HepG2 (cell line): Measurements from ENCODE around the gene APOC4. TPM values are rescaled to one million over a fixed set of nuclear protein-coding genes. Genes with fewer than 3 reads are reported as not detected.

ENCODE experiments used
- ATAC-seq: fragments of 200-7000 bp; cut with Tn5 transposase; 3 replicates; pipeline ENCODE4 v1.9.1; 2020; ENCODE audit warnings: mild to moderate bottlenecking, moderate library complexity
- BruUV-seq: library from RNA; stranded (reverse); fragments of 400-500 nt; replicated peaks from 2 replicates; lab custom pipeline; 2021; lab: Mats Ljungman, UMichigan
- CTCF ChIA-PET: fragments of 300-600 bp; formaldehyde crosslinking; extraction: SDS; loops from one replicate; lab custom pipeline; 2021; ENCODE audit warnings: low total read pairs, inconsistent platforms, low intra/inter-chr PET ratio; lab: Yijun Ruan, JAX
- POLR2A ChIA-PET: fragments of 350-600 bp; sonication (Branson Sonifier 250); formaldehyde crosslinking; loops from one replicate; lab custom pipeline; 2020; ENCODE audit warnings: antibody characterized with exemption, inconsistent platforms; lab: Yijun Ruan, JAX
- DNase-seq: peaks from one replicate; pipeline ENCODE4 v3.0.0-alpha.2; 2015; ENCODE audit warnings: low spot score
- FAIRE-seq: peaks from 3 replicates; lab custom pipeline; 2011; peaks lifted over from hg19 to GRCh38; lab: Jason Lieb, UNC
- H2AFZ ChIP-seq: one replicate; pipeline ENCODE4 v1.6.1; 2011; ENCODE audit warnings: low read length, inconsistent platforms
- H3K27ac ChIP-seq: fragments of 300-600 bp; 3 replicates; pipeline ENCODE4 v1.8.0; 2011; ENCODE audit warnings: mixed run types, mild to moderate bottlenecking, mixed read lengths, low read length, inconsistent platforms; ENCODE audit not compliant: insufficient read depth; ENCODE audit errors: extremely low read length
- H3K27me3 ChIP-seq, 2 experiments: fragments of 200-600 bp in 1 of 2; 2 replicates in 1 of 2; 3 replicates in 1 of 2; pipeline versions ENCODE4 v1.6.0 to v1.8.0; 2011; ENCODE audit warnings: low read length in 2 of 2, mild to moderate bottlenecking in 2 of 2, moderate library complexity in 2 of 2, inconsistent platforms in 1 of 2; ENCODE audit not compliant: insufficient read depth in 2 of 2, control insufficient read depth in 1 of 2
- H3K36me3 ChIP-seq, 2 experiments: fragments of 200-600 bp in 1 of 2; replicated peaks in 1 of 2; 2 replicates in 1 of 2; 3 replicates in 1 of 2; pipeline versions ENCODE4 v1.5.1 to v1.8.0; 2011; ENCODE audit warnings: low read length in 2 of 2, inconsistent platforms in 1 of 2; ENCODE audit not compliant: insufficient read depth in 2 of 2, control insufficient read depth in 1 of 2
- H3K4me1 ChIP-seq: 2 replicates; pipeline ENCODE4 v1.5.1; 2012; ENCODE audit warnings: low read length, inconsistent platforms; ENCODE audit not compliant: insufficient read depth
- H3K4me2 ChIP-seq: 2 replicates; pipeline ENCODE4 v1.6.0; 2011; ENCODE audit warnings: low read depth, low read length, inconsistent platforms
- H3K4me3 ChIP-seq, 3 experiments: fragments of 200-600 bp in 1 of 3; sonication (generic), shearing (Covaris generic) in 1 of 3; replicated peaks in 1 of 3; 2 replicates each; pipeline ENCODE4 v1.5.1; 2011 to 2016; ENCODE audit warnings: low read length in 3 of 3, inconsistent platforms in 2 of 3, low read depth in 2 of 3, mild to moderate bottlenecking in 2 of 3, control low read depth in 1 of 3, mixed read lengths in 1 of 3; ENCODE audit not compliant: insufficient read depth in 1 of 3
- H3K79me2 ChIP-seq: one replicate; pipeline ENCODE4 v1.6.1; 2011; ENCODE audit warnings: low read length, inconsistent platforms; ENCODE audit not compliant: insufficient read depth
- H3K9ac ChIP-seq: 2 replicates; pipeline ENCODE4 v1.6.0; 2011; ENCODE audit warnings: mild to moderate bottlenecking, low read depth, low read length, inconsistent platforms; ENCODE audit not compliant: insufficient read depth
- H3K9me3 ChIP-seq: 2 replicates; pipeline ENCODE4 v1.5.1; 2012; ENCODE audit warnings: mild to moderate bottlenecking, low read length
- H4K20me1 ChIP-seq: 2 replicates; pipeline ENCODE4 v1.6.0; 2011; ENCODE audit warnings: inconsistent platforms, mild to moderate bottlenecking, low read length, moderate library complexity; ENCODE audit not compliant: insufficient read depth
- HDAC2 ChIP-seq: sonication (generic); formaldehyde crosslinking; IDR thresholded peaks from 2 replicates; pipeline ENCODE4 v1.4.0; 2020; ENCODE audit warnings: missing genetic modification reagents
- KDM1A ChIP-seq: IDR thresholded peaks from 2 replicates; pipeline ENCODE4 v1.6.1; 2016; ENCODE audit warnings: missing compliant biosample characterization
- SAP130 ChIP-seq: IDR thresholded peaks from 2 replicates; pipeline ENCODE4 v1.6.1; 2016; ENCODE audit warnings: low read depth
- ZBTB33 ChIP-seq: sonication (generic); formaldehyde crosslinking; IDR thresholded peaks from 2 replicates; pipeline ENCODE4 v1.4.0; 2020; ENCODE audit warnings: missing genetic modification reagents
- ZBTB38 ChIP-seq: sonication (generic); formaldehyde crosslinking; IDR thresholded peaks from 2 replicates; pipeline ENCODE4 v1.5.1; 2020; ENCODE audit warnings: mild to moderate bottlenecking, missing genetic modification reagents
- ZNF160 ChIP-seq: sonication (generic); formaldehyde crosslinking; IDR thresholded peaks from 2 replicates; pipeline ENCODE4 v1.8.0; 2022; ENCODE audit warnings: mild to moderate bottlenecking, inconsistent platforms, missing genetic modification reagents
- ZNF451 ChIP-seq: sonication (generic); formaldehyde crosslinking; IDR thresholded peaks from 2 replicates; pipeline ENCODE4 v1.5.0; 2020; ENCODE audit warnings: mild to moderate bottlenecking, missing genetic modification reagents
- ZNF607 ChIP-seq: sonication (generic); formaldehyde crosslinking; IDR thresholded peaks from 2 replicates; pipeline ENCODE4 v1.5.1; 2020; ENCODE audit warnings: missing genetic modification reagents, mild to moderate bottlenecking, borderline replicate concordance
- WGBS: methylation state at CpG from one replicate; pipeline ENCODE4 v1.1.6; 2017; ENCODE audit warnings: low lambda C conversion rate; 5-methylcytosine and 5-hydroxymethylcytosine counted together
- in situ Hi-C: cut with HindIII; loops from 2 replicates; pipeline ENCODE4 v1.10.0; 2017; ENCODE audit warnings: low pct_unique_long_range_greater_than_20kb; ENCODE audit not compliant: extremely low pct_ligation_motif_present
- intact Hi-C: fragments of 100-400 bp; cut with micrococcal nuclease; formaldehyde crosslinking; loops from one replicate; pipeline ENCODE4 v1.10.0; 2022; ENCODE audit not compliant: unreplicated experiment
- polyA plus RNA-seq, 8 experiments: library from polyadenylated mRNA; depleted of rRNA in 3 of 8; stranded (reverse) in 7 of 8; unstranded in 1 of 8; fragments of >200 nt; fragmentation: Illumina TruSeq in 4 of 8; extraction: Trizol in 4 of 8; gene quantifications; 2 replicates each; pipeline versions ENCODE4 v1.2.1 to v1.2.3, GENCODE V29; 2011 to 2016; ENCODE audit warnings: low read depth in 4 of 8, missing spikeins in 1 of 8, mixed read lengths in 1 of 8; ENCODE audit not compliant: insufficient read depth in 1 of 8
- total RNA-seq, 5 experiments: library from RNA; depleted of rRNA; stranded (reverse); fragments of >200 nt; fragmentation: Illumina TruSeq; extraction: Trizol; gene quantifications; 2 replicates each; pipeline ENCODE4 v1.2.3, GENCODE V29; 2016; ENCODE audit warnings: low read depth in 1 of 5
- TF ChIP-seq, protein P1 (sequence below): sonication (generic); formaldehyde crosslinking; IDR thresholded peaks from one replicate; pipeline ENCODE4 v1.5.1; 2020; ENCODE audit warnings: mild to moderate bottlenecking, missing genetic modification reagents; ENCODE audit errors: not compliant biosample characterization
- TF ChIP-seq, protein P2 (sequence below): sonication (generic); formaldehyde crosslinking; IDR thresholded peaks from 2 replicates; pipeline ENCODE4 v1.8.1; 2023; ENCODE audit warnings: mild to moderate bottlenecking, missing genetic modification reagents, borderline replicate concordance

The APOC4 gene
- total and polyA plus RNA-seq, 2 of the 13 experiments (the other 11 are each of a cell fraction or from before 2014, with no cell fraction given) = 0.46 TPM; not detected in 1

GRCh38 chr19:44894946-44895345 is 47.1 kb upstream of the APOC4 start:
- in situ Hi-C loops = no loop called here
- peaks cover 39% of the 10 kb centered on the region for H3K79me2 ChIP-seq
- WGBS = 83% methylated on average over 9 of the region's 9 CpGs
- no peak for FAIRE-seq
- H3K9ac ChIP-seq = 0 out of 2 replicates have a peak overlapping the region, but pooled peaks have one; percentile 8
- no peak overlapping the region for H3K27ac ChIP-seq
- H3K4me3 ChIP-seq = no peak overlapping the region
- no peaks in the 10 kb centered on the region for H3K9me3 ChIP-seq
- peaks cover 44 to 62% of the 10 kb centered on the region in 2 experiments for H3K36me3 ChIP-seq
- H3K4me1 ChIP-seq = peaks cover 21% of the 10 kb centered on the region
- ATAC-seq = no peak
- intact Hi-C loops = no loop called here
- no peaks in the 10 kb centered on the region; a peak in 1 of 5 replicates for H3K27me3 ChIP-seq
- H2AFZ ChIP-seq = no peak overlapping the region
- no TSS peak for BruUV-seq
- TF ChIP-seq KDM1A (CRISPR knock-in tag) = no peak
- TF ChIP-seq ZNF160 (CRISPR knock-in tag) = no peak
- no peak for TF ChIP-seq HDAC2 (CRISPR knock-in tag)
- TF ChIP-seq, protein P1, sequence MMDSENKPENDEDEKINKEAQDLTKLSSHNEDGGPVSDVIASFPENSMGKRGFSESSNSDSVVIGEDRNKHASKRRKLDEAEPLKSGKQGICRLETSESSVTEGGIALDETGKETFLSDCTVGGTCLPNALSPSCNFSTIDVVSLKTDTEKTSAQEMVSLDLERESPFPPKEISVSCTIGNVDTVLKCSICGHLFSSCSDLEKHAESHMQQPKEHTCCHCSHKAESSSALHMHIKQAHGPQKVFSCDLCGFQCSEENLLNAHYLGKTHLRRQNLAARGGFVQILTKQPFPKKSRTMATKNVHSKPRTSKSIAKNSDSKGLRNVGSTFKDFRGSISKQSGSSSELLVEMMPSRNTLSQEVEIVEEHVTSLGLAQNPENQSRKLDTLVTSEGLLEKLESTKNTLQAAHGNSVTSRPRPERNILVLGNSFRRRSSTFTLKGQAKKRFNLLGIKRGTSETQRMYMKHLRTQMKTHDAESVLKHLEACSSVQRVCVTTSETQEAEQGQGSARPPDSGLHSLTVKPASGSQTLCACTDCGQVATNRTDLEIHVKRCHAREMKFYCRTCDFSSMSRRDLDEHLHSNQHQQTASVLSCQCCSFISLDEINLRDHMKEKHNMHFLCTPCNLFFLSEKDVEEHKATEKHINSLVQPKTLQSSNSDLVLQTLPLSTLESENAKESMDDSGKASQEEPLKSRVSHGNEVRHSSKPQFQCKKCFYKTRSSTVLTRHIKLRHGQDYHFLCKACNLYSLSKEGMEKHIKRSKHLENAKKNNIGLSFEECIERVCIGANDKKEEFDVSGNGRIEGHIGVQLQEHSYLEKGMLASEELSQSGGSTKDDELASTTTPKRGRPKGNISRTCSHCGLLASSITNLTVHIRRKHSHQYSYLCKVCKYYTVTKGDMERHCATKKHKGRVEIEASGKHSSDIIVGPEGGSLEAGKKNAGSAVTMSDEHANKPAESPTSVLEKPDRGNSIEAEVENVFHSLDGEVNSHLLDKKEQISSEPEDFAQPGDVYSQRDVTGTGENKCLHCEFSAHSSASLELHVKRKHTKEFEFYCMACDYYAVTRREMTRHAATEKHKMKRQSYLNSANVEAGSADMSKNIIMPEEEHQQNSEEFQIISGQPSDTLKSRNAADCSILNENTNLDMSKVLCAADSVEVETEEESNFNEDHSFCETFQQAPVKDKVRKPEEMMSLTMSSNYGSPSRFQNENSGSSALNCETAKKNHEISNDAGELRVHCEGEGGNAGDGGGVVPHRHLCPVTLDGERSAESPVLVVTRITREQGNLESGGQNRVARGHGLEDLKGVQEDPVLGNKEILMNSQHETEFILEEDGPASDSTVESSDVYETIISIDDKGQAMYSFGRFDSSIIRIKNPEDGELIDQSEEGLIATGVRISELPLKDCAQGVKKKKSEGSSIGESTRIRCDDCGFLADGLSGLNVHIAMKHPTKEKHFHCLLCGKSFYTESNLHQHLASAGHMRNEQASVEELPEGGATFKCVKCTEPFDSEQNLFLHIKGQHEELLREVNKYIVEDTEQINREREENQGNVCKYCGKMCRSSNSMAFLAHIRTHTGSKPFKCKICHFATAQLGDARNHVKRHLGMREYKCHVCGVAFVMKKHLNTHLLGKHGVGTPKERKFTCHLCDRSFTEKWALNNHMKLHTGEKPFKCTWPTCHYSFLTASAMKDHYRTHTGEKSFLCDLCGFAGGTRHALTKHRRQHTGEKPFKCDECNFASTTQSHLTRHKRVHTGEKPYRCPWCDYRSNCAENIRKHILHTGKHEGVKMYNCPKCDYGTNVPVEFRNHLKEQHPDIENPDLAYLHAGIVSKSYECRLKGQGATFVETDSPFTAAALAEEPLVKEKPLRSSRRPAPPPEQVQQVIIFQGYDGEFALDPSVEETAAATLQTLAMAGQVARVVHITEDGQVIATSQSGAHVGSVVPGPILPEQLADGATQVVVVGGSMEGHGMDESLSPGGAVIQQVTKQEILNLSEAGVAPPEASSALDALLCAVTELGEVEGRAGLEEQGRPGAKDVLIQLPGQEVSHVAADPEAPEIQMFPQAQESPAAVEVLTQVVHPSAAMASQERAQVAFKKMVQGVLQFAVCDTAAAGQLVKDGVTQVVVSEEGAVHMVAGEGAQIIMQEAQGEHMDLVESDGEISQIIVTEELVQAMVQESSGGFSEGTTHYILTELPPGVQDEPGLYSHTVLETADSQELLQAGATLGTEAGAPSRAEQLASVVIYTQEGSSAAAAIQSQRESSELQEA (CRISPR knock-in tag) = no peak
- TF ChIP-seq ZNF451 (CRISPR knock-in tag) = no peak
- TF ChIP-seq SAP130 (CRISPR knock-in tag) = 0 out of 2 replicates have a peak, but pooled peaks have one; percentile 9
- TF ChIP-seq ZBTB33 (CRISPR knock-in tag) = 0 out of 2 replicates have a peak, but pooled peaks have one; percentile 51
- TF ChIP-seq, protein P2, sequence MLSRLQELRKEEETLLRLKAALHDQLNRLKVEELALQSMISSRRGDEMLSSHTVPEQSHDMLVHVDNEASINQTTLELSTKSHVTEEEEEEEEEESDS (CRISPR knock-in tag) = no peak
- TF ChIP-seq ZBTB38 (CRISPR knock-in tag) = peak; percentile 90
- TF ChIP-seq ZNF607 (CRISPR knock-in tag) = no peak
- POLR2A ChIA-PET = interaction anchor here (1.1 to 1.4 kb wide), 3 partner anchors 9 to 60 kb away, joined by 3 to 7 read pairs (median 4); partner anchors contain the start of genes APOE and CLPTM1
- CTCF ChIA-PET = no interaction called here
- H4K20me1 ChIP-seq = no peaks in the 10 kb centered on the region
- no peak overlapping the region for H3K4me2 ChIP-seq
- DNase-seq = no peak
